ENCODE results near the gene SLC12A3. TPM values are rescaled to one million over a fixed set of nuclear protein-coding genes. Genes with fewer than 3 reads are reported as not detected.

The SLC12A3 gene
- total and polyA plus RNA-seq, 2 donors (not counting 1 experiment from before 2014, with no cell fraction given): not detected

GRCh38 chr16:56943761-56944375, 78.9 kb downstream of the SLC12A3 start:
- Histone ChIP-seq H3K79me2 (ENCODE audit: control insufficient read depth, insufficient read depth, low read length) (peaks cover 3% of the 10 kb centered on the region), H3K4me2 (ENCODE audit: extremely low read depth, insufficient read depth, low read length) (no peak overlapping the region), H3K36me3 (ENCODE audit: control insufficient read depth, insufficient read depth, low read length) (peaks cover 41% of the 10 kb centered on the region), H4K20me1 (ENCODE audit: control insufficient read depth, extremely low read depth, insufficient read depth, low read length) (no peaks in the 10 kb centered on the region), H3K9me3 (ENCODE audit: control insufficient read depth, insufficient read depth, low read depth, low read length) (no peaks in the 10 kb centered on the region), H3K27me3 (ENCODE audit: control insufficient read depth, insufficient read depth, low read length) (no peaks in the 10 kb centered on the region), H2AFZ (ENCODE audit: low read length) (no peak overlapping the region), H3K4me1 (ENCODE audit: control insufficient read depth, extremely low read depth, insufficient read depth, low read length) (peaks cover 9% of the 10 kb centered on the region), H3K4me3 (replicated peaks in 1 of 4; ENCODE audit: control extremely low read depth in 1 of 4, insufficient read depth in 1 of 4, low read depth in 3 of 4, low read length in 4 of 4) (no peak overlapping the region), H3K9ac (ENCODE audit: insufficient read depth, low read length) (no peak overlapping the region), H3K27ac (ENCODE audit: insufficient read depth, low read length) (no peak overlapping the region)
- no peak for DNase-seq (ENCODE audit: low read depth in 2 of 2)
- TF ChIP-seq CTCF (conservative IDR thresholded peaks at IDR 0.05 in 1 of 2, IDR thresholded peaks at IDR 0.05 in 1 of 2; ENCODE audit: low read depth in 1 of 2, low read length in 2 of 2) (no peak), EZH2 (IDR thresholded peaks at IDR 0.05; ENCODE audit: low read length, missing control alignments) (no peak)

- peaks cover 31% of the 10 kb centered on the region for H3K36me3 ChIP-seq (ENCODE audit: control insufficient read depth, insufficient read depth, low read length)
- H3K4me2 ChIP-seq (ENCODE audit: extremely low read depth, insufficient read depth, low read length): no peak overlapping the region
- H4K20me1 ChIP-seq (ENCODE audit: control insufficient read depth, extremely low read depth, insufficient read depth, low read length): no peaks in the 10 kb centered on the region
- no peak overlapping the region for H3K9ac ChIP-seq (ENCODE audit: insufficient read depth, low read length)
- no peaks in the 10 kb centered on the region for H3K79me2 ChIP-seq (ENCODE audit: control insufficient read depth, insufficient read depth, low read length)
- no peaks in the 10 kb centered on the region for H3K9me3 ChIP-seq (ENCODE audit: control insufficient read depth, insufficient read depth, low read depth, low read length)
- H3K4me1 ChIP-seq (ENCODE audit: control insufficient read depth, extremely low read depth, insufficient read depth, low read length): peaks cover 9% of the 10 kb centered on the region
- H2AFZ ChIP-seq (ENCODE audit: low read length): no peak overlapping the region
- no peak overlapping the region for H3K27ac ChIP-seq (ENCODE audit: insufficient read depth, low read length)
- DNase-seq (ENCODE audit: low read depth in 2 of 2): peak in 1 of 2 donors; percentile 36
- H3K4me3 ChIP-seq (replicated peaks in 1 of 4; ENCODE audit: control extremely low read depth in 1 of 4, insufficient read depth in 1 of 4, low read depth in 3 of 4, low read length in 4 of 4): no peak overlapping the region
- no peaks in the 10 kb centered on the region for H3K27me3 ChIP-seq (ENCODE audit: control insufficient read depth, insufficient read depth, low read length)
- TF ChIP-seq EZH2 (IDR thresholded peaks at IDR 0.05; ENCODE audit: low read length, missing control alignments) (no peak), CTCF (conservative IDR thresholded peaks at IDR 0.05 in 1 of 2, IDR thresholded peaks at IDR 0.05 in 1 of 2; ENCODE audit: low read depth in 1 of 2, low read length in 2 of 2) (no peak)
These were observed 80.2 kb downstream of the SLC12A3 start for GRCh38 chr16:56944954-56945839.

- no peak for TF ChIP-seq CTCF (conservative IDR thresholded peaks at IDR 0.05 in 1 of 2, IDR thresholded peaks at IDR 0.05 in 1 of 2; ENCODE audit: low read depth in 1 of 2, low read length in 2 of 2)
- H3K4me3 ChIP-seq (replicated peaks in 1 of 4; ENCODE audit: control extremely low read depth in 1 of 4, insufficient read depth in 1 of 4, low read depth in 3 of 4, low read length in 4 of 4): no peak overlapping the region
- H3K79me2 ChIP-seq (ENCODE audit: control insufficient read depth, insufficient read depth, low read length): no peaks in the 10 kb centered on the region
- no peaks in the 10 kb centered on the region for H3K27me3 ChIP-seq (ENCODE audit: control insufficient read depth, insufficient read depth, low read length)
- peaks cover 25% of the 10 kb centered on the region for H3K36me3 ChIP-seq (ENCODE audit: control insufficient read depth, insufficient read depth, low read length)
- H4K20me1 ChIP-seq (ENCODE audit: control insufficient read depth, extremely low read depth, insufficient read depth, low read length): no peaks in the 10 kb centered on the region
- no peak overlapping the region for H3K27ac ChIP-seq (ENCODE audit: insufficient read depth, low read length)
- DNase-seq (ENCODE audit: low read depth in 2 of 2): no peak
- no peak overlapping the region for H3K4me2 ChIP-seq (ENCODE audit: extremely low read depth, insufficient read depth, low read length)
- no peak overlapping the region for H3K9ac ChIP-seq (ENCODE audit: insufficient read depth, low read length)
- H3K9me3 ChIP-seq (ENCODE audit: control insufficient read depth, insufficient read depth, low read depth, low read length): no peaks in the 10 kb centered on the region
- peaks cover 9% of the 10 kb centered on the region for H3K4me1 ChIP-seq (ENCODE audit: control insufficient read depth, extremely low read depth, insufficient read depth, low read length)
- H2AFZ ChIP-seq (ENCODE audit: low read length): no peak overlapping the region
These were observed 81.0 kb downstream of the SLC12A3 start for GRCh38 chr16:56945847-56946527.

All from fibroblast of lung (primary cell).